BLaER1 treated with 17β-estradiol and CSF1 and Interleukin-3, amounts not matched to agents 10 nM and 100 nM (cell line): Measurements from ENCODE around the gene CCN2.

ENCODE experiments used
- H3K27ac ChIP-seq, 11 experiments: shearing (Covaris generic); formaldehyde crosslinking; 2 replicates each; pipeline ENCODE4 v1.8.1; 2022
- H3K27me3 ChIP-seq, 11 experiments: shearing (Covaris generic); formaldehyde crosslinking; 2 replicates each; pipeline ENCODE4 v1.8.1; 2022
- H3K36me3 ChIP-seq, 11 experiments: shearing (Covaris generic); formaldehyde crosslinking; 2 replicates each; pipeline ENCODE4 v1.8.1; 2022
- H3K4me1 ChIP-seq, 10 experiments: shearing (Covaris generic); formaldehyde crosslinking; 2 replicates each; pipeline ENCODE4 v1.8.1; 2022
- H3K4me2 ChIP-seq, 11 experiments: shearing (Covaris generic); formaldehyde crosslinking; 2 replicates each; pipeline ENCODE4 v1.8.1; 2022
- H3K4me3 ChIP-seq, 10 experiments: shearing (Covaris generic); formaldehyde crosslinking; 2 replicates each; pipeline ENCODE4 v1.8.1; 2022
- H3K9ac ChIP-seq, 11 experiments: shearing (Covaris generic); formaldehyde crosslinking; 2 replicates each; pipeline ENCODE4 v1.8.1; 2022
- H3K9me3 ChIP-seq, 11 experiments: shearing (Covaris generic); formaldehyde crosslinking; replicated peaks in 1 of 11; 2 replicates each; pipeline ENCODE4 v1.8.1; 2022
- H4K20me1 ChIP-seq, 11 experiments: shearing (Covaris generic); formaldehyde crosslinking; 2 replicates each; pipeline ENCODE4 v1.8.1; 2022
- Cebpa-rat ChIP-seq, 11 experiments: shearing (Covaris generic); IDR thresholded peaks; 2 replicates each; pipeline ENCODE4 v1.8.1; 2022

CCN2 gene

GRCh38 chr6:131958095-131958494 is 6.9 kb upstream of the CCN2 start:
- Histone ChIP-seq H3K9ac (no peak overlapping the region), H3K27ac (no peak overlapping the region), H3K9me3 (peaks cover 7 to 19% (median 18%) of the 10 kb centered on the region in 11 experiments; a peak in 17 of 22 replicates), H3K4me2 (no peak overlapping the region), H3K27me3 (peaks cover 3 to 20% (median 4%) of the 10 kb centered on the region in 11 experiments; a peak in 21 of 22 replicates), H3K4me3 (no peak overlapping the region), H3K4me1 (peaks cover 0 to 14% (median 4%) of the 10 kb centered on the region in 10 experiments; a peak in 5 of 20 replicates), H4K20me1 (no peaks in the 10 kb centered on the region; a peak in 1 of 22 replicates), H3K36me3 (no peaks in the 10 kb centered on the region)
- no peak for TF ChIP-seq Cebpa-rat (IDR thresholded peaks at IDR 0.05)

- Histone ChIP-seq H3K4me1 (peaks cover 0 to 5% (median 3%) of the 10 kb centered on the region in 10 experiments; a peak in 5 of 20 replicates), H3K27me3 (peaks cover 25 to 42% (median 26%) of the 10 kb centered on the region in 11 experiments), H3K9ac (no peak overlapping the region), H4K20me1 (peaks cover 0 to 5% (median 0%) of the 10 kb centered on the region in 11 experiments; a peak in 1 of 22 replicates), H3K4me3 (no peak overlapping the region), H3K36me3 (no peaks in the 10 kb centered on the region), H3K4me2 (no peak overlapping the region), H3K9me3 (no peaks in the 10 kb centered on the region), H3K27ac (no peak overlapping the region)
- TF ChIP-seq Cebpa-rat (IDR thresholded peaks at IDR 0.05): no peak
These were observed 4.7 kb upstream of the CCN2 start for GRCh38 chr6:131955876-131956275.

- no peak overlapping the region for H3K27ac ChIP-seq
- H3K4me1 ChIP-seq: peaks cover 1 to 5% (median 2%) of the 10 kb centered on the region in 10 experiments; a peak in 13 of 20 replicates
- no peak overlapping the region for H3K4me3 ChIP-seq
- H3K36me3 ChIP-seq: no peaks in the 10 kb centered on the region
- no peak for TF ChIP-seq Cebpa-rat (IDR thresholded peaks at IDR 0.05)
- H3K9me3 ChIP-seq: no peaks in the 10 kb centered on the region
- H3K27me3 ChIP-seq: peaks cover 32 to 49% (median 33%) of the 10 kb centered on the region in 11 experiments
- H3K4me2 ChIP-seq: no peak overlapping the region
- no peak overlapping the region for H3K9ac ChIP-seq
- H4K20me1 ChIP-seq: peaks cover 0 to 5% (median 0%) of the 10 kb centered on the region in 11 experiments; a peak in 1 of 22 replicates
These were observed 4.0 kb upstream of the CCN2 start for GRCh38 chr6:131955192-131955591.

- Histone ChIP-seq H3K4me1 (peaks cover 4 to 9% (median 6%) of the 10 kb centered on the region in 10 experiments; a peak in 13 of 20 replicates), H3K4me2 (no peak overlapping the region), H3K27me3 (peaks cover 36 to 53% (median 37%) of the 10 kb centered on the region in 11 experiments), H4K20me1 (peaks cover 0 to 5% (median 0%) of the 10 kb centered on the region in 11 experiments; a peak in 1 of 22 replicates), H3K9me3 (no peaks in the 10 kb centered on the region), H3K4me3 (no peak overlapping the region), H3K27ac (no peak overlapping the region), H3K9ac (no peak overlapping the region), H3K36me3 (no peaks in the 10 kb centered on the region)
- no peak for TF ChIP-seq Cebpa-rat (IDR thresholded peaks at IDR 0.05)
These were observed 3.6 kb upstream of the CCN2 start for GRCh38 chr6:131954775-131955107.

- Histone ChIP-seq H3K27ac (no peak overlapping the region), H3K36me3 (no peaks in the 10 kb centered on the region), H3K9ac (no peak overlapping the region), H3K4me1 (peaks cover 4 to 9% (median 7%) of the 10 kb centered on the region in 10 experiments; a peak in 13 of 20 replicates), H3K27me3 (peaks cover 37 to 59% (median 42%) of the 10 kb centered on the region in 11 experiments), H3K4me2 (no peak overlapping the region), H4K20me1 (peaks cover 0 to 5% (median 0%) of the 10 kb centered on the region in 11 experiments; a peak in 1 of 22 replicates), H3K9me3 (no peaks in the 10 kb centered on the region), H3K4me3 (no peak overlapping the region)
- no peak for TF ChIP-seq Cebpa-rat (IDR thresholded peaks at IDR 0.05)
These were observed 3.0 kb upstream of the CCN2 start for GRCh38 chr6:131954059-131954774.

- Histone ChIP-seq H3K27ac (no peak overlapping the region), H3K9me3 (no peaks in the 10 kb centered on the region), H3K4me1 (peaks cover 4 to 9% (median 7%) of the 10 kb centered on the region in 10 experiments; a peak in 13 of 20 replicates), H3K27me3 (peaks cover 37 to 62% (median 43%) of the 10 kb centered on the region in 11 experiments), H3K36me3 (no peaks in the 10 kb centered on the region), H3K4me2 (no peak overlapping the region), H3K9ac (no peak overlapping the region), H3K4me3 (no peak overlapping the region), H4K20me1 (peaks cover 0 to 5% (median 0%) of the 10 kb centered on the region in 11 experiments; a peak in 1 of 22 replicates)
- no peak for TF ChIP-seq Cebpa-rat (IDR thresholded peaks at IDR 0.05)
These were observed 1.8 kb upstream of the CCN2 start for GRCh38 chr6:131952886-131953509.

GRCh38 chr6:131951576-131952230 is 531 bp upstream of the CCN2 start:
- Histone ChIP-seq H3K27ac (no peak overlapping the region), H3K27me3 (peaks cover 37 to 62% (median 43%) of the 10 kb centered on the region in 11 experiments), H3K9me3 (no peaks in the 10 kb centered on the region), H3K4me3 (peak overlapping the region; percentile 69 to 77 (median 72); a peak in 18 of 20 replicates), H3K4me1 (peaks cover 4 to 9% (median 7%) of the 10 kb centered on the region in 10 experiments; a peak in 13 of 20 replicates), H3K9ac (peak overlapping the region in 2 of 11 experiments; percentile 71 to 78; a peak in 2 of 22 replicates), H4K20me1 (peaks cover 0 to 5% (median 0%) of the 10 kb centered on the region in 11 experiments; a peak in 1 of 22 replicates), H3K4me2 (peak overlapping the region; percentile 83 to 99 (median 95); a peak in 21 of 22 replicates), H3K36me3 (no peaks in the 10 kb centered on the region)
- TF ChIP-seq Cebpa-rat (IDR thresholded peaks at IDR 0.05): no peak

- TF ChIP-seq Cebpa-rat (IDR thresholded peaks at IDR 0.05): no peak
- peak overlapping the region; percentile 83 to 99 (median 95) for H3K4me2 ChIP-seq
- H3K36me3 ChIP-seq: no peaks in the 10 kb centered on the region
- H3K9ac ChIP-seq: peak overlapping the region; percentile 40 to 78 (median 62); a peak in 19 of 22 replicates
- H3K4me1 ChIP-seq: peaks cover 4 to 9% (median 7%) of the 10 kb centered on the region in 10 experiments; a peak in 13 of 20 replicates
- no peak overlapping the region for H3K27ac ChIP-seq
- no peaks in the 10 kb centered on the region for H3K9me3 ChIP-seq
- H3K4me3 ChIP-seq: peak overlapping the region; percentile 69 to 77 (median 72)
- H4K20me1 ChIP-seq: peaks cover 0 to 5% (median 0%) of the 10 kb centered on the region in 11 experiments; a peak in 1 of 22 replicates
- peaks cover 37 to 58% (median 43%) of the 10 kb centered on the region in 11 experiments for H3K27me3 ChIP-seq
These were observed 1.0 kb downstream of the CCN2 start for GRCh38 chr6:131949909-131950766.
